Measurements from ENCODE around the gene NCOR2. TPM values are rescaled to one million over a fixed set of nuclear protein-coding genes. Genes with fewer than 3 reads are reported as not detected.

NCOR2 gene
- total RNA-seq: 112 and 116 TPM in 2 replicates

DNA sequence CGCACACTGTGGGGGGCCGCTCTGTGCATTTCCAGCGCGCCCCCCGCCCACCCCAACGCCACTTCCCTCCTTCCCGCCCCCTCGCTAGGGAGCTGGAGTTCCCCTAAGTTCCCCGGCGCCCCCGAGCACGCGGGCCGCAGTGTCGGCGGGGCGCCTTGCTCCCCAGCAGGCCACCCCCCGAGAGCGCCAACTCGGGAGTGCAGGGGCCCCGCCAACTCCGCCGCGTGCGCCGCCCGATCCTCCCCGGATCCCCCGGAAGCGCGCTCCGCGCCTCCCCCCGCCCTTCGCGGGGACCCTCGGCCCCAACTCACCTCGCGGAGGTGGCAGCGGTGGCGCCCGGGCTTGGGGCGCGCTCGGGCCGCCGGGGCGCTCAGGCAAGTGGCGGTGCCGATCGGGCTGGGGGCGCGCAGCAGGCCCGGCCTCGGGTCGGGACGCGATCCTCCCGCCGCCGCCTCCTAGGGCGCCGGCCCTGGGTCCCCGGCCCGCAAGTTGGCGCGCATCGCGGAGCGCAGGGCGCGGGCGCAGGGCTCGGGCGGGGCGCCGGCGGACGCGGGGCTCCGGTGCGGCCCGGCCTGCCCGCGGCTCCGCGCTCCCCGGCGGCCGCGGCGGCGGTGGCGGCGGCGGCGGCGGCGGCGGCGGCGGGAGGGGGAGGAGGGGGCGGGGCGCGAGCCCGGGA is at the start of gene NCOR2:
Gene NCOR2 (minus strand): TSS at position 616 of the 676 bp plus-strand sequence. CDS start 72,361 bp downstream, outside the sequence.

All from hair follicle dermal papilla cell (primary cell).